HepG2 (cell line): ENCODE results near the gene PMVK. TPM values are rescaled to one million over a fixed set of nuclear protein-coding genes. Genes with fewer than 3 reads are reported as not detected.

Experiments used
- ATRX ChIP-seq: sonication (generic); formaldehyde crosslinking; IDR thresholded peaks from 2 replicates; pipeline ENCODE4 v1.4.0; 2020; ENCODE audit warnings: missing genetic modification reagents, borderline replicate concordance
- EEA1 ChIP-seq: sonication (generic); formaldehyde crosslinking; IDR thresholded peaks from 2 replicates; pipeline ENCODE4 v1.5.1; 2020; ENCODE audit warnings: mild to moderate bottlenecking, missing genetic modification reagents, borderline replicate concordance
- GATAD1 ChIP-seq: IDR thresholded peaks from 2 replicates; pipeline ENCODE4 v1.6.1; 2016; ENCODE audit warnings: missing genetic modification reagents, missing compliant biosample characterization
- MNT ChIP-seq: fragments of 450-650 bp; IDR thresholded peaks from 2 replicates; pipeline ENCODE4 v1.6.1; 2016
- NR2F1 ChIP-seq, 2 experiments: fragments of 450-650 bp in 1 of 2; formaldehyde crosslinking in 1 of 2; IDR thresholded peaks; 2 replicates each; pipeline versions ENCODE4 v1.5.0 to v1.6.1; 2016 to 2020; ENCODE audit warnings: mild to moderate bottlenecking in 1 of 2, missing compliant biosample characterization in 1 of 2, missing genetic modification reagents in 1 of 2, moderate library complexity in 1 of 2
- RERE ChIP-seq: IDR thresholded peaks from 2 replicates; pipeline ENCODE4 v1.6.1; 2016; ENCODE audit warnings: low read depth, missing genetic modification reagents, missing compliant biosample characterization
- SAP130 ChIP-seq: IDR thresholded peaks from 2 replicates; pipeline ENCODE4 v1.6.1; 2016; ENCODE audit warnings: low read depth
- SMAD9 ChIP-seq: sonication (generic); formaldehyde crosslinking; IDR thresholded peaks from 2 replicates; pipeline ENCODE4 v1.5.1; 2020; ENCODE audit warnings: mild to moderate bottlenecking, missing genetic modification reagents
- TBX2 ChIP-seq: sonication (generic); formaldehyde crosslinking; IDR thresholded peaks from 2 replicates; pipeline ENCODE4 v1.5.0; 2020; ENCODE audit warnings: missing genetic modification reagents, mild to moderate bottlenecking, borderline replicate concordance
- THAP11 ChIP-seq: IDR thresholded peaks from 2 replicates; pipeline ENCODE4 v1.6.1; 2016; ENCODE audit warnings: missing biosample characterization, missing genetic modification reagents
- ZBTB20 ChIP-seq: sonication (generic); formaldehyde crosslinking; IDR thresholded peaks from 2 replicates; pipeline ENCODE4 v1.8.1; 2023; ENCODE audit warnings: missing genetic modification reagents, low read depth, mild to moderate bottlenecking, borderline replicate concordance
- ZBTB4 ChIP-seq: sonication (generic); formaldehyde crosslinking; IDR thresholded peaks from 2 replicates; pipeline ENCODE4 v1.4.0; 2020; ENCODE audit warnings: missing genetic modification reagents, mild to moderate bottlenecking, borderline replicate concordance
- ZFY ChIP-seq: sonication (generic); formaldehyde crosslinking; IDR thresholded peaks from 2 replicates; pipeline ENCODE4 v1.4.0; 2020; ENCODE audit warnings: missing genetic modification reagents
- ZNF10 ChIP-seq: sonication (generic); formaldehyde crosslinking; IDR thresholded peaks from 2 replicates; pipeline ENCODE4 v1.4.0; 2020; ENCODE audit warnings: mild to moderate bottlenecking, low read depth, missing genetic modification reagents, borderline replicate concordance
- ZNF136 ChIP-seq: sonication (generic); formaldehyde crosslinking; IDR thresholded peaks from 2 replicates; pipeline ENCODE4 v1.8.1; 2022; ENCODE audit warnings: low read depth, mild to moderate bottlenecking, moderate library complexity, missing genetic modification reagents
- ZNF326 ChIP-seq: sonication (generic); formaldehyde crosslinking; IDR thresholded peaks from 2 replicates; pipeline ENCODE4 v1.4.0; 2020; ENCODE audit warnings: missing genetic modification reagents, borderline replicate concordance
- ZNF367 ChIP-seq: sonication (generic); formaldehyde crosslinking; IDR thresholded peaks from 2 replicates; pipeline ENCODE4 v1.4.0; 2020; ENCODE audit warnings: missing genetic modification reagents, borderline replicate concordance
- ZNF382 ChIP-seq: sonication (generic); formaldehyde crosslinking; IDR thresholded peaks from 2 replicates; pipeline ENCODE4 v1.5.0; 2020; ENCODE audit warnings: missing genetic modification reagents, mild to moderate bottlenecking, borderline replicate concordance
- ZNF563 ChIP-seq: sonication (generic); formaldehyde crosslinking; IDR thresholded peaks from 2 replicates; pipeline ENCODE4 v1.8.0; 2022; ENCODE audit warnings: mild to moderate bottlenecking, moderate library complexity, missing genetic modification reagents
- ZSCAN30 ChIP-seq: sonication (generic); formaldehyde crosslinking; IDR thresholded peaks from 2 replicates; pipeline ENCODE4 v1.5.0; 2020; ENCODE audit warnings: mild to moderate bottlenecking, missing genetic modification reagents
- polyA plus RNA-seq, 8 experiments: library from polyadenylated mRNA; depleted of rRNA in 3 of 8; stranded (reverse) in 7 of 8; unstranded in 1 of 8; fragments of >200 nt; fragmentation: Illumina TruSeq in 4 of 8; extraction: Trizol in 4 of 8; gene quantifications; 2 replicates each; pipeline versions ENCODE4 v1.2.1 to v1.2.3, GENCODE V29; 2011 to 2016; ENCODE audit warnings: low read depth in 4 of 8, missing spikeins in 1 of 8, mixed read lengths in 1 of 8; ENCODE audit not compliant: insufficient read depth in 1 of 8
- total RNA-seq, 5 experiments: library from RNA; depleted of rRNA; stranded (reverse); fragments of >200 nt; fragmentation: Illumina TruSeq; extraction: Trizol; gene quantifications; 2 replicates each; pipeline ENCODE4 v1.2.3, GENCODE V29; 2016; ENCODE audit warnings: low read depth in 1 of 5

PMVK gene
- total and polyA plus RNA-seq, 2 of the 13 experiments (the other 11 are each of a cell fraction or from before 2014, with no cell fraction given) = 3.9 to 12.6 TPM

GRCh38 chr1:154936555-154937084 lies at the start of gene PMVK (continued):
- peak; percentile 98 for TF ChIP-seq ZSCAN30 (CRISPR knock-in tag)
- peak; percentile 87; the same call in 1 of the 2 replicates for TF ChIP-seq ZBTB4 (CRISPR knock-in tag)
- TF ChIP-seq SAP130 (CRISPR knock-in tag) = peak; percentile 90
- TF ChIP-seq EEA1 (CRISPR knock-in tag) = peak; percentile 99
- peak; percentile 84 for TF ChIP-seq THAP11
- TF ChIP-seq ZNF136 (CRISPR knock-in tag) = peak; percentile 97; the same call in 1 of the 2 replicates
- TF ChIP-seq GATAD1 (CRISPR knock-in tag) = peak; percentile 77; the same call in 1 of the 2 replicates
- TF ChIP-seq ZNF563 = peak; percentile 99
- TF ChIP-seq TBX2 = peak; percentile 97
- TF ChIP-seq ZNF326 = no peak
- TF ChIP-seq ZNF382 (CRISPR knock-in tag) = no peak
- no peak for TF ChIP-seq ATRX (CRISPR knock-in tag)
- TF ChIP-seq RERE = no peak; the same call in 1 of the 2 replicates
- no peak; the same call in 1 of the 2 replicates for TF ChIP-seq ZNF367 (CRISPR knock-in tag)
- TF ChIP-seq ZNF10 = no peak
- peak; percentile 22; the same call in 1 of the 2 replicates for TF ChIP-seq MNT
- peak; percentile 51; the same call in 1 of the 2 replicates for TF ChIP-seq ZFY (CRISPR knock-in tag)
- TF ChIP-seq ZBTB20 (CRISPR knock-in tag) = peak; percentile 98
- no peak; a peak in 1 of 4 replicates for TF ChIP-seq NR2F1 (CRISPR knock-in tag; IDR thresholded peaks at IDR 0.05)
- peak; percentile 97 for TF ChIP-seq SMAD9 (CRISPR knock-in tag)
